Type B pancreatic cell (in vitro differentiated cells): ENCODE data around the gene POTEB3. TPM values are rescaled to one million over a fixed set of nuclear protein-coding genes. Genes with fewer than 3 reads are reported as not detected.
"Not testable (repeated sequence)": the region's sequence is repeated elsewhere in the genome, so short reads cannot be mapped to it uniquely, and the experiment has no call there.

Experiments
- DNase-seq: peaks from one replicate; pipeline ENCODE4 v3.0.0; 2021; ENCODE audit warnings: mixed read lengths; ENCODE audit not compliant: unreplicated experiment; ENCODE audit errors: extremely low spot score
- H3K27ac Mint-ChIP-seq: 2 replicates; pipeline ENCODE4 v1.8.0; 2021; ENCODE audit warnings: mild to moderate bottlenecking, mixed read lengths
- H3K27me3 Mint-ChIP-seq: 2 replicates; pipeline ENCODE4 v1.8.0; 2021; ENCODE audit warnings: mixed read lengths
- H3K36me3 Mint-ChIP-seq: 2 replicates; pipeline ENCODE4 v1.8.0; 2021; ENCODE audit warnings: mixed read lengths
- H3K4me1 Mint-ChIP-seq: one replicate; pipeline ENCODE4 v1.8.0; 2021; ENCODE audit warnings: mixed read lengths; ENCODE audit not compliant: unreplicated experiment
- H3K4me3 Mint-ChIP-seq: 2 replicates; pipeline ENCODE4 v1.8.0; 2021; ENCODE audit warnings: mild to moderate bottlenecking, mixed read lengths
- H3K9me3 Mint-ChIP-seq: 2 replicates; pipeline ENCODE4 v1.8.0; 2021; ENCODE audit warnings: mixed read lengths
- long read RNA-seq: library from polyadenylated mRNA; unstranded; transcript quantifications from one replicate; pipeline ENCODE4 v2.0.0, GENCODE V29; 2020
- total RNA-seq: library from RNA; stranded (reverse); gene quantifications from 2 replicates; pipeline ENCODE4 v1.2.1, GENCODE V29; 2021; ENCODE audit warnings: low replicate concordance

Gene POTEB3
- total RNA-seq, result not detected in 2 replicates
- long read RNA-seq, result 0 reads

- H3K36me3 Mint-ChIP-seq, H3K4me3 Mint-ChIP-seq, H3K4me1 Mint-ChIP-seq, H3K27me3 Mint-ChIP-seq, H3K27ac Mint-ChIP-seq, DNase-seq, H3K9me3 Mint-ChIP-seq: not testable (repeated sequence)
Measured at GRCh38 chr15:21440399-21440798, at the start of gene POTEB3. TSS of gene POTEB3 (minus strand) at chr15:21440499. CDS start at chr15:21440011, 488 bp downstream.

- not testable (repeated sequence) for H3K4me1 Mint-ChIP-seq, H3K27me3 Mint-ChIP-seq, H3K9me3 Mint-ChIP-seq, H3K4me3 Mint-ChIP-seq, H3K27ac Mint-ChIP-seq, DNase-seq, H3K36me3 Mint-ChIP-seq
Measured at GRCh38 chr15:21453683-21454082, 13.4 kb upstream of the POTEB3 start.

GRCh38 chr15:21451920-21452563 lies 11.7 kb upstream of the POTEB3 start:
- not testable (repeated sequence) for H3K27me3 Mint-ChIP-seq, H3K9me3 Mint-ChIP-seq, H3K4me3 Mint-ChIP-seq, H3K4me1 Mint-ChIP-seq, H3K27ac Mint-ChIP-seq, DNase-seq, H3K36me3 Mint-ChIP-seq

GRCh38 chr15:21451487-21451886 lies 11.2 kb upstream of the POTEB3 start:
- H3K27ac Mint-ChIP-seq, H3K27me3 Mint-ChIP-seq: not testable (repeated sequence)

GRCh38 chr15:21407366-21407765 lies 32.9 kb downstream of the POTEB3 start:
- not testable (repeated sequence) for H3K4me3 Mint-ChIP-seq, DNase-seq, H3K36me3 Mint-ChIP-seq, H3K27ac Mint-ChIP-seq, H3K4me1 Mint-ChIP-seq, H3K9me3 Mint-ChIP-seq, H3K27me3 Mint-ChIP-seq

More at GRCh38 chr15:21451487-21451886, 11.2 kb upstream of the POTEB3 start:
- H3K4me1 Mint-ChIP-seq, DNase-seq, H3K36me3 Mint-ChIP-seq, H3K9me3 Mint-ChIP-seq, H3K4me3 Mint-ChIP-seq: not testable (repeated sequence)

- not testable (repeated sequence) for H3K36me3 Mint-ChIP-seq, DNase-seq, H3K4me3 Mint-ChIP-seq, H3K9me3 Mint-ChIP-seq, H3K27ac Mint-ChIP-seq, H3K27me3 Mint-ChIP-seq, H3K4me1 Mint-ChIP-seq
Measured at GRCh38 chr15:21401531-21401930, 38.8 kb downstream of the POTEB3 start.

- not testable (repeated sequence) for H3K27me3 Mint-ChIP-seq, H3K4me1 Mint-ChIP-seq, H3K4me3 Mint-ChIP-seq, H3K9me3 Mint-ChIP-seq, H3K36me3 Mint-ChIP-seq, H3K27ac Mint-ChIP-seq, DNase-seq
Measured at GRCh38 chr15:21399111-21399510, 41.2 kb downstream of the POTEB3 start.

GRCh38 chr15:21398511-21398910 lies 41.8 kb downstream of the POTEB3 start:
- not testable (repeated sequence) for H3K4me3 Mint-ChIP-seq, H3K36me3 Mint-ChIP-seq, H3K9me3 Mint-ChIP-seq, H3K4me1 Mint-ChIP-seq, DNase-seq, H3K27me3 Mint-ChIP-seq, H3K27ac Mint-ChIP-seq

- H3K27ac Mint-ChIP-seq, H3K4me3 Mint-ChIP-seq, H3K36me3 Mint-ChIP-seq, DNase-seq, H3K27me3 Mint-ChIP-seq, H3K9me3 Mint-ChIP-seq, H3K4me1 Mint-ChIP-seq: not testable (repeated sequence)
Measured at GRCh38 chr15:21397656-21398055, 42.6 kb downstream of the POTEB3 start.

- not testable (repeated sequence) for H3K4me1 Mint-ChIP-seq, H3K27ac Mint-ChIP-seq, H3K9me3 Mint-ChIP-seq, DNase-seq, H3K4me3 Mint-ChIP-seq, H3K27me3 Mint-ChIP-seq, H3K36me3 Mint-ChIP-seq
Measured at GRCh38 chr15:21397186-21397585, 43.1 kb downstream of the POTEB3 start.

- not testable (repeated sequence) for H3K4me3 Mint-ChIP-seq, H3K9me3 Mint-ChIP-seq, H3K4me1 Mint-ChIP-seq, H3K27ac Mint-ChIP-seq, DNase-seq, H3K36me3 Mint-ChIP-seq, H3K27me3 Mint-ChIP-seq
Measured at GRCh38 chr15:21385961-21386360, 54.3 kb downstream of the POTEB3 start.

- not testable (repeated sequence) for H3K9me3 Mint-ChIP-seq, DNase-seq, H3K4me1 Mint-ChIP-seq, H3K36me3 Mint-ChIP-seq, H3K27ac Mint-ChIP-seq, H3K27me3 Mint-ChIP-seq, H3K4me3 Mint-ChIP-seq
Measured at GRCh38 chr15:21383866-21384485, 56.3 kb downstream of the POTEB3 start.

GRCh38 chr15:21373682-21374081 lies 66.6 kb downstream of the POTEB3 start:
- H3K9me3 Mint-ChIP-seq, H3K4me3 Mint-ChIP-seq, H3K36me3 Mint-ChIP-seq, H3K27ac Mint-ChIP-seq, H3K27me3 Mint-ChIP-seq, H3K4me1 Mint-ChIP-seq, DNase-seq: not testable (repeated sequence)

GRCh38 chr15:21369177-21369576 lies 71.1 kb downstream of the POTEB3 start:
- H3K9me3 Mint-ChIP-seq, H3K36me3 Mint-ChIP-seq, H3K4me1 Mint-ChIP-seq, H3K4me3 Mint-ChIP-seq, H3K27me3 Mint-ChIP-seq, H3K27ac Mint-ChIP-seq, DNase-seq: not testable (repeated sequence)
